Breast epithelium (tissue), 3 donors: ENCODE measurements around the gene DSCAM.

ENCODE experiments used
- CTCF ChIP-seq, 3 donors: fragments of 450-650 bp; IDR thresholded peaks; one replicate each; pipeline ENCODE4 v1.5.1; 2016 to 2017; ENCODE audit warnings: antibody characterized with exemption in 3 of 3, mild to moderate bottlenecking in 3 of 3, moderate library complexity in 3 of 3
- POLR2A ChIP-seq: fragments of 450-650 bp; IDR thresholded peaks from one replicate; pipeline ENCODE4 v1.6.1; 2016; ENCODE audit warnings: antibody characterized with exemption, mild to moderate bottlenecking, moderate library complexity
- POLR2AphosphoS5 ChIP-seq, 3 donors: sonication (generic); formaldehyde crosslinking; IDR thresholded peaks; one replicate each; pipeline ENCODE4 v1.6.1; 2017; ENCODE audit warnings: antibody characterized with exemption in 3 of 3

GRCh38 chr21:40282912-40283886 is 563.8 kb downstream of the DSCAM start:
- TF ChIP-seq CTCF (IDR thresholded peaks at IDR 0.05) (no peak), POLR2A (no peak), POLR2AphosphoS5 (IDR thresholded peaks at IDR 0.05) (no peak)
